A549 (cell line): ENCODE data around the gene RTBDN.

Source experiments
- CTCF ChIP-seq: fragments of >200 bp; sonication (Bioruptor Twin); formaldehyde crosslinking; IDR thresholded peaks from 3 replicates; pipeline ENCODE4 v1.5.1; 2016
- EP300 ChIP-seq, 2 experiments: fragments of >200 bp; sonication (Bioruptor Twin); formaldehyde crosslinking; IDR thresholded peaks; 2 replicates in 1 of 2; 3 replicates in 1 of 2; pipeline ENCODE4 v1.6.1; 2016 to 2017
- MAZ ChIP-seq: fragments of 150-350 bp; IDR thresholded peaks from 2 replicates; pipeline ENCODE4 v1.6.1; 2014; ENCODE audit warnings: antibody characterized with exemption, low read depth, low read length, borderline replicate concordance
- POLR2A ChIP-seq: IDR thresholded peaks from 2 replicates; pipeline ENCODE4 v1.6.1; 2012; ENCODE audit warnings: mild to moderate bottlenecking, low read length
- REST ChIP-seq: fragments of 200-600 bp; sonication (generic); IDR thresholded peaks from 2 replicates; pipeline ENCODE4 v1.6.1; 2016; ENCODE audit warnings: antibody characterized with exemption, mild to moderate bottlenecking, moderate library complexity
- RFX5 ChIP-seq: fragments of 450-650 bp; IDR thresholded peaks from 2 replicates; pipeline ENCODE4 v1.7.1; 2014; ENCODE audit warnings: antibody characterized with exemption, mild to moderate bottlenecking, moderate library complexity
- SMC3 ChIP-seq: fragments of >200 bp; sonication (Bioruptor Twin); formaldehyde crosslinking; IDR thresholded peaks from 3 replicates; pipeline ENCODE4 v1.6.1; 2018; ENCODE audit warnings: inconsistent platforms

GRCh38 chr19:12859546-12859945, 25.2 kb upstream of the RTBDN start:
- TF ChIP-seq CTCF, result no peak
- no peak for TF ChIP-seq POLR2A
- TF ChIP-seq EP300 (IDR thresholded peaks at IDR 0.05), result no peak
- no peak for TF ChIP-seq REST
- no peak for TF ChIP-seq SMC3
- no peak for TF ChIP-seq RFX5
- TF ChIP-seq MAZ, result no peak
